ENCODE results near the gene P2RY8. TPM values are rescaled to one million over a fixed set of nuclear protein-coding genes. Genes with fewer than 3 reads are reported as not detected.

P2RY8 gene
- total and polyA plus RNA-seq, 10 of the 15 experiments (the other 5 are each of a cell fraction or from before 2014, with no cell fraction given) = 2.0 to 64.4 (median 36.5) TPM

DNA sequence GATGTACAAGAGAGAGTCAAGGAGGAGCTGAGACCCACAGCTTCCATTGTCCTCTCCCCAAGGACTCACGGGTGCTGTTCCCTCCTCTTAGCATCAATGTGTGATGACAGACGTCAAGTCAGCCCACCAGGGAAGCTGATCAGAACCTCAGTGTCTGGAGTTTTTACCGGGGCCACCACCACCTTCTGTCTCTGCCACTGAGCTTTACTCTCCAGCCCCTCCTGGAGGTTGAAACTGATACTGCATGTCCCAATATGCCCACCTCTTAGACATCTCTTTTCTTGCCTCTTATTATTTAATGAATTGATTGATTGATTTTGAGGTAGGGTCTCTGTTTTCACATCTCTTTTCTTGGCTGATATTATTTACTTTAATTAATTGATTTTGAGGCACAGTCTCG, 44.1 kb upstream of the P2RY8 start (continued):
- TF ChIP-seq, protein P1, sequence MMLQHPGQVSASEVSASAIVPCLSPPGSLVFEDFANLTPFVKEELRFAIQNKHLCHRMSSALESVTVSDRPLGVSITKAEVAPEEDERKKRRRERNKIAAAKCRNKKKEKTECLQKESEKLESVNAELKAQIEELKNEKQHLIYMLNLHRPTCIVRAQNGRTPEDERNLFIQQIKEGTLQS (IDR thresholded peaks at IDR 0.05; ENCODE audit: borderline replicate concordance, extremely low read depth, low read depth, low read length) = no peak
- TF ChIP-seq RUNX3 (IDR thresholded peaks at IDR 0.05; ENCODE audit: low read length) = peak; percentile 11; the same call in 1 of the 2 replicates

DNA sequence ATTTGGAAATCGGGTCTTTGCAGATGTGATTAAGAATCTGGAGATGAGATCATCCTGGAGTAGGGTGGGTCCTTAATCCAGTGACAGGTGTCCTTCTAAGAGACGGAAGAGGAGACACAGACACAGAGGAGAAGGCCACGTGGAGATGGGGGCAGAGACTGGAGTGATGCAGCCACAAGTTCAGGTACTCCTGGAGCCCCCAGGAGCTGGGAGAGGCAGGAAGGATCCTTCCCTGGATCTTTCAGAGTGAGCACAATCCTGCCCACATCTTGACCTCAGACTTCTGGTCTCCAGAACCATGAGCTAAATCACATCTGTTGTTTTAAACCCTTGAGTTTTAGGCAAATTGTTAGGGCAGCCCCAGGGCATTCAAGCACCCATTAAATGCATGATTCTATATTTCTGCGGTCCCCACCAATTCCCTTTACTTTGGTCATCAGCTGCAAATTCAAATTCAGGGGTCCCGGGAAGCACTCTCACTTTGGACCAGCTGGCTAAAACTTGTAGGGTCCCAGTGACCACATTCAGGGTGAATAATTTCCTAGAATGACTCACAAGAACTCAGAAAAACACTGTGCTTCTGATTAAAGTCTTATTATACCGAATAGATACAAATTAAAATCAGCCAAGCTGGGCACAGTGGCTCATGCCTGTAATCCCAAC, 41.7 kb upstream of the P2RY8 start:
- H3K9ac ChIP-seq (ENCODE audit: control insufficient read depth, insufficient read depth, low read length) = no peak overlapping the region
- FAIRE-seq (no peak), DNase-seq (ENCODE audit: low read depth, low spot score) (no peak), ATAC-seq (peak; percentile 33)
- no peak overlapping the region for H2AFZ ChIP-seq (ENCODE audit: control insufficient read depth, low read depth, low read length)
- ChIA-PET POLR2A (no interaction called here), CTCF (no interaction called here), RAD21 (ENCODE audit: unreplicated experiment) (no interaction called here), SMC1A (ENCODE audit: uncharacterized antibody, unreplicated experiment) (no interaction called here)
- in situ Hi-C loops (cut with MboI) (no loop called here), intact Hi-C loops (cut with micrococcal nuclease; ENCODE audit: unreplicated experiment) (no loop called here)
- H4K20me1 ChIP-seq (ENCODE audit: control insufficient read depth, insufficient read depth) = no peaks in the 10 kb centered on the region
- BruUV-seq (replicated peaks) = no TSS peak
- peaks cover 16% of the 10 kb centered on the region for H3K4me1 ChIP-seq (ENCODE audit: control insufficient read depth, insufficient read depth, low read length)
- H3K4me3 ChIP-seq = no peak overlapping the region
- 17% methylated on average over 6 of the region's 6 CpGs for WGBS (ENCODE audit: insufficient coverage, insufficient replicate concordance, low lambda C conversion rate, missing lambda C conversion rate)
- no peaks in the 10 kb centered on the region for H3K36me3 ChIP-seq (ENCODE audit: control insufficient read depth in 2 of 2, insufficient read depth in 2 of 2, low read length in 1 of 2)
- no peaks in the 10 kb centered on the region for H3K79me2 ChIP-seq (ENCODE audit: control insufficient read depth, insufficient read depth, low read length)
- H3K9me3 ChIP-seq (replicated peaks; ENCODE audit: control insufficient read depth, insufficient read depth, low read length) = no peaks in the 10 kb centered on the region; the same call in 2 of the 3 replicates
- H3K27me3 ChIP-seq (replicated peaks in 1 of 2; ENCODE audit: control insufficient read depth in 2 of 2, insufficient read depth in 2 of 2, low read length in 1 of 2) = no peaks in the 10 kb centered on the region
- H3K27ac ChIP-seq (ENCODE audit: control insufficient read depth, insufficient read depth) = no peak overlapping the region
- no peak overlapping the region for H3K4me2 ChIP-seq (ENCODE audit: control insufficient read depth, insufficient read depth)
- TF ChIP-seq NBN (IDR thresholded peaks at IDR 0.05) = no peak
- TF ChIP-seq POLR2A (IDR thresholded peaks at IDR 0.05; ENCODE audit: low read depth, low read length) = no peak
- no peak; the same call in 1 of the 2 replicates for TF ChIP-seq NFIC (IDR thresholded peaks at IDR 0.05; ENCODE audit: low read depth, low read length)
- no peak for TF ChIP-seq SMAD1 (IDR thresholded peaks at IDR 0.05; ENCODE audit: low read depth, partially characterized antibody)
- no peak for TF ChIP-seq EGR1 (IDR thresholded peaks at IDR 0.05; ENCODE audit: borderline replicate concordance in 1 of 2, low read depth in 2 of 2, low read length in 2 of 2)
- TF ChIP-seq IKZF2 (IDR thresholded peaks at IDR 0.05) = peak; percentile 23 to 29; a peak in 1 of 4 replicates
- peak; percentile 84 for TF ChIP-seq RUNX3 (IDR thresholded peaks at IDR 0.05; ENCODE audit: low read length)
- no peak for TF ChIP-seq SMARCA5 (IDR thresholded peaks at IDR 0.05)
- TF ChIP-seq, protein P2, sequence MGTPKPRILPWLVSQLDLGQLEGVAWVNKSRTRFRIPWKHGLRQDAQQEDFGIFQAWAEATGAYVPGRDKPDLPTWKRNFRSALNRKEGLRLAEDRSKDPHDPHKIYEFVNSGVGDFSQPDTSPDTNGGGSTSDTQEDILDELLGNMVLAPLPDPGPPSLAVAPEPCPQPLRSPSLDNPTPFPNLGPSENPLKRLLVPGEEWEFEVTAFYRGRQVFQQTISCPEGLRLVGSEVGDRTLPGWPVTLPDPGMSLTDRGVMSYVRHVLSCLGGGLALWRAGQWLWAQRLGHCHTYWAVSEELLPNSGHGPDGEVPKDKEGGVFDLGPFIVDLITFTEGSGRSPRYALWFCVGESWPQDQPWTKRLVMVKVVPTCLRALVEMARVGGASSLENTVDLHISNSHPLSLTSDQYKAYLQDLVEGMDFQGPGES (IDR thresholded peaks at IDR 0.05) = no peak
- TF ChIP-seq TBL1XR1 (IDR thresholded peaks at IDR 0.05; ENCODE audit: low read depth, low read length) = no peak
- no peak for TF ChIP-seq YY1 (IDR thresholded peaks at IDR 0.05; ENCODE audit: low read depth, low read length)
- TF ChIP-seq HCFC1 (IDR thresholded peaks at IDR 0.05; ENCODE audit: low read length) = no peak
- no peak for TF ChIP-seq ZNF24 (IDR thresholded peaks at IDR 0.05)
- peak; percentile 51; the same call in 1 of the 2 replicates for TF ChIP-seq EED (IDR thresholded peaks at IDR 0.05; ENCODE audit: low read depth)
- no peak for TF ChIP-seq SUPT20H (IDR thresholded peaks at IDR 0.05; ENCODE audit: borderline replicate concordance, control insufficient read depth, low read depth, low read length)
- no peak for TF ChIP-seq EZH2 (IDR thresholded peaks at IDR 0.05; ENCODE audit: borderline replicate concordance, control insufficient read depth, low read depth, low read length)
- TF ChIP-seq SPI1 (IDR thresholded peaks at IDR 0.05; ENCODE audit: borderline replicate concordance, insufficient read depth, low read depth, low read length) = no peak
- TF ChIP-seq ZNF622 (IDR thresholded peaks at IDR 0.05) = no peak
- no peak for TF ChIP-seq ETV6 (conservative IDR thresholded peaks at IDR 0.05 in 1 of 2, IDR thresholded peaks at IDR 0.05 in 1 of 2; ENCODE audit: borderline replicate concordance in 1 of 2, low read depth in 1 of 2)
- no peak for TF ChIP-seq SREBF1 (IDR thresholded peaks at IDR 0.05; ENCODE audit: low read length)
- TF ChIP-seq TCF12 (IDR thresholded peaks at IDR 0.05; ENCODE audit: low read depth, low read length) = peak; percentile 40; the same call in 1 of the 2 replicates
- TF ChIP-seq RAD51 (IDR thresholded peaks at IDR 0.05) = no peak
- no peak for TF ChIP-seq MYC (IDR thresholded peaks at IDR 0.05; ENCODE audit: insufficient read depth, insufficient read length, insufficient replicate concordance, low read length, severe bottlenecking)
- TF ChIP-seq POU2F2 (IDR thresholded peaks at IDR 0.05; ENCODE audit: borderline replicate concordance, low read depth, low read length) = no peak
